HepG2 (cell line): Measurements from ENCODE around the gene APOC3. TPM values are rescaled to one million over a fixed set of nuclear protein-coding genes. Genes with fewer than 3 reads are reported as not detected.

Source experiments
- CCDC6 ChIP-seq: sonication (generic); formaldehyde crosslinking; IDR thresholded peaks from 2 replicates; pipeline ENCODE4 v1.8.1; 2022; ENCODE audit warnings: mild to moderate bottlenecking, missing genetic modification reagents, moderate library complexity
- E2F5 ChIP-seq: sonication (generic); formaldehyde crosslinking; conservative IDR thresholded peaks from 2 replicates; pipeline ENCODE4 v1.4.0; 2020; ENCODE audit warnings: missing genetic modification reagents
- HMG20B ChIP-seq: conservative IDR thresholded peaks from 2 replicates; pipeline ENCODE4 v1.6.1; 2016; ENCODE audit warnings: missing genetic modification reagents, missing compliant biosample characterization
- HOMEZ ChIP-seq: IDR thresholded peaks from 2 replicates; pipeline ENCODE4 v1.6.1; 2016; ENCODE audit warnings: low read depth
- MLXIP ChIP-seq: sonication (generic); formaldehyde crosslinking; IDR thresholded peaks from 2 replicates; pipeline ENCODE4 v1.9.0; 2021; ENCODE audit warnings: missing genetic modification reagents, borderline replicate concordance
- NCOA2 ChIP-seq: sonication (generic); formaldehyde crosslinking; IDR thresholded peaks from 2 replicates; pipeline ENCODE4 v1.8.0; 2022; ENCODE audit warnings: inconsistent platforms
- SALL1 ChIP-seq: sonication (generic); formaldehyde crosslinking; IDR thresholded peaks from 2 replicates; pipeline ENCODE4 v1.8.0; 2022; ENCODE audit warnings: mild to moderate bottlenecking, missing genetic modification reagents
- SRSF1 ChIP-seq: fragments of 200-400 bp; formaldehyde crosslinking; optimal IDR thresholded peaks from 2 replicates; pipeline ENCODE3; 2017; ENCODE audit warnings: mild to moderate bottlenecking, low read depth, low read length, moderate library complexity
- TCF7 ChIP-seq: sonication (generic); IDR thresholded peaks from 2 replicates; pipeline ENCODE4 v1.6.1; 2016; ENCODE audit warnings: antibody characterized with exemption, low read depth
- ZFX ChIP-seq: sonication (generic); formaldehyde crosslinking; IDR thresholded peaks from 2 replicates; pipeline ENCODE4 v1.4.0; 2020; ENCODE audit warnings: mild to moderate bottlenecking, low read depth, missing genetic modification reagents, moderate library complexity
- ZNF562 ChIP-seq: sonication (generic); formaldehyde crosslinking; IDR thresholded peaks from 2 replicates; pipeline ENCODE4 v1.8.0; 2022; ENCODE audit warnings: missing genetic modification reagents, borderline replicate concordance
- ZNF816 ChIP-seq: sonication (generic); formaldehyde crosslinking; IDR thresholded peaks from 2 replicates; pipeline ENCODE4 v1.8.0; 2022; ENCODE audit warnings: missing genetic modification reagents, mild to moderate bottlenecking, borderline replicate concordance
- polyA plus RNA-seq, 8 experiments: library from polyadenylated mRNA; depleted of rRNA in 3 of 8; stranded (reverse) in 7 of 8; unstranded in 1 of 8; fragments of >200 nt; fragmentation: Illumina TruSeq in 4 of 8; extraction: Trizol in 4 of 8; gene quantifications; 2 replicates each; pipeline versions ENCODE4 v1.2.1 to v1.2.3, GENCODE V29; 2011 to 2016; ENCODE audit warnings: low read depth in 4 of 8, missing spikeins in 1 of 8, mixed read lengths in 1 of 8; ENCODE audit not compliant: insufficient read depth in 1 of 8
- total RNA-seq, 5 experiments: library from RNA; depleted of rRNA; stranded (reverse); fragments of >200 nt; fragmentation: Illumina TruSeq; extraction: Trizol; gene quantifications; 2 replicates each; pipeline ENCODE4 v1.2.3, GENCODE V29; 2016; ENCODE audit warnings: low read depth in 1 of 5
- TF ChIP-seq, protein P1 (sequence below): sonication (generic); formaldehyde crosslinking; IDR thresholded peaks from 2 replicates; pipeline ENCODE4 v1.4.0; 2020; ENCODE audit warnings: missing genetic modification reagents, borderline replicate concordance
- TF ChIP-seq, protein P2 (sequence below): sonication (generic); formaldehyde crosslinking; IDR thresholded peaks from 2 replicates; pipeline ENCODE4 v1.4.0; 2020; ENCODE audit warnings: mild to moderate bottlenecking, missing genetic modification reagents, borderline replicate concordance

Gene APOC3
- total and polyA plus RNA-seq, 2 of the 13 experiments (the other 11 are each of a cell fraction or from before 2014, with no cell fraction given), result 314 to 687 TPM

DNA sequence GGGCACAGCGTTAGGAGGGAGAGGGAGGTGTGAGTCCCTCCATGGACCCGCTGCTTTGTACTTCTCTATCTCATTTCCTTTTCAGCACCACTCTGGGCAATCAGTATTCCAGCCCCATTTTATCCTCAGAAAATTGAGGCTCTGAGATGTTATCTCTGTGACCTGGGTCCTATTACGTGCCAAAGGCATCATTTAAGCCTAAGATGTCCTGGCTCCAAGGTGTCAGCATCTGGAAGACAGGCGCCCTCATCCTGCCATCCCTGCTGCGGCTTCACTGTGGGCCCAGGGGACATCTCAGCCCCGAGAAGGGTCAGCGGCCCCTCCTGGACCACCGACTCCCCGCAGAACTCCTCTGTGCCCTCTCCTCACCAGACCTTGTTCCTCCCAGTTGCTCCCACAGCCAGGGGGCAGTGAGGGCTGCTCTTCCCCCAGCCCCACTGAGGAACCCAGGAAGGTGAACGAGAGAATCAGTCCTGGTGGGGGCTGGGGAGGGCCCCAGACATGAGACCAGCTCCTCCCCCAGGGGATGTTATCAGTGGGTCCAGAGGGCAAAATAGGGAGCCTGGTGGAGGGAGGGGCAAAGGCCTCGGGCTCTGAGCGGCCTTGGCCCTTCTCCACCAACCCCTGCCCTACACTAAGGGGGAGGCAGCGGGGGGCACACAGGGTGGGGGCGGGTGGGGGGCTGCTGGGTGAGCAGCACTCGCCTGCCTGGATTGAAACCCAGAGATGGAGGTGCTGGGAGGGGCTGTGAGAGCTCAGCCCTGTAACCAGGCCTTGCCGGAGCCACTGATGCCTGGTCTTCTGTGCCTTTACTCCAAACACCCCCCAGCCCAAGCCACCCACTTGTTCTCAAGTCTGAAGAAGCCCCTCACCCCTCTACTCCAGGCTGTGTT is 829 bp upstream of the APOC3 start (continued):
- TF ChIP-seq, protein P1, sequence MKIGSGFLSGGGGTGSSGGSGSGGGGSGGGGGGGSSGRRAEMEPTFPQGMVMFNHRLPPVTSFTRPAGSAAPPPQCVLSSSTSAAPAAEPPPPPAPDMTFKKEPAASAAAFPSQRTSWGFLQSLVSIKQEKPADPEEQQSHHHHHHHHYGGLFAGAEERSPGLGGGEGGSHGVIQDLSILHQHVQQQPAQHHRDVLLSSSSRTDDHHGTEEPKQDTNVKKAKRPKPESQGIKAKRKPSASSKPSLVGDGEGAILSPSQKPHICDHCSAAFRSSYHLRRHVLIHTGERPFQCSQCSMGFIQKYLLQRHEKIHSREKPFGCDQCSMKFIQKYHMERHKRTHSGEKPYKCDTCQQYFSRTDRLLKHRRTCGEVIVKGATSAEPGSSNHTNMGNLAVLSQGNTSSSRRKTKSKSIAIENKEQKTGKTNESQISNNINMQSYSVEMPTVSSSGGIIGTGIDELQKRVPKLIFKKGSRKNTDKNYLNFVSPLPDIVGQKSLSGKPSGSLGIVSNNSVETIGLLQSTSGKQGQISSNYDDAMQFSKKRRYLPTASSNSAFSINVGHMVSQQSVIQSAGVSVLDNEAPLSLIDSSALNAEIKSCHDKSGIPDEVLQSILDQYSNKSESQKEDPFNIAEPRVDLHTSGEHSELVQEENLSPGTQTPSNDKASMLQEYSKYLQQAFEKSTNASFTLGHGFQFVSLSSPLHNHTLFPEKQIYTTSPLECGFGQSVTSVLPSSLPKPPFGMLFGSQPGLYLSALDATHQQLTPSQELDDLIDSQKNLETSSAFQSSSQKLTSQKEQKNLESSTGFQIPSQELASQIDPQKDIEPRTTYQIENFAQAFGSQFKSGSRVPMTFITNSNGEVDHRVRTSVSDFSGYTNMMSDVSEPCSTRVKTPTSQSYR (CRISPR knock-in tag), result peak; percentile 98
- TF ChIP-seq CCDC6 (CRISPR knock-in tag) (peak; percentile 54; the same call in 1 of the 2 replicates), SALL1 (peak; percentile 96), ZFX (CRISPR knock-in tag) (peak; percentile 10; the same call in 1 of the 2 replicates), ZNF816 (CRISPR knock-in tag) (0 out of 2 replicates have a peak, but pooled peaks have one; percentile 19), MLXIP (CRISPR knock-in tag) (peak; percentile 64; the same call in 1 of the 2 replicates), HMG20B (peak; percentile 76; the same call in 1 of the 2 replicates), NCOA2 (CRISPR knock-in tag) (peak; percentile 95), TCF7 (peak; percentile 42; the same call in 1 of the 2 replicates), SRSF1 (peak; percentile 99), HOMEZ (CRISPR knock-in tag) (no peak; the same call in 1 of the 2 replicates), ZNF562 (no peak), E2F5 (CRISPR knock-in tag) (no peak)
- TF ChIP-seq, protein P2, sequence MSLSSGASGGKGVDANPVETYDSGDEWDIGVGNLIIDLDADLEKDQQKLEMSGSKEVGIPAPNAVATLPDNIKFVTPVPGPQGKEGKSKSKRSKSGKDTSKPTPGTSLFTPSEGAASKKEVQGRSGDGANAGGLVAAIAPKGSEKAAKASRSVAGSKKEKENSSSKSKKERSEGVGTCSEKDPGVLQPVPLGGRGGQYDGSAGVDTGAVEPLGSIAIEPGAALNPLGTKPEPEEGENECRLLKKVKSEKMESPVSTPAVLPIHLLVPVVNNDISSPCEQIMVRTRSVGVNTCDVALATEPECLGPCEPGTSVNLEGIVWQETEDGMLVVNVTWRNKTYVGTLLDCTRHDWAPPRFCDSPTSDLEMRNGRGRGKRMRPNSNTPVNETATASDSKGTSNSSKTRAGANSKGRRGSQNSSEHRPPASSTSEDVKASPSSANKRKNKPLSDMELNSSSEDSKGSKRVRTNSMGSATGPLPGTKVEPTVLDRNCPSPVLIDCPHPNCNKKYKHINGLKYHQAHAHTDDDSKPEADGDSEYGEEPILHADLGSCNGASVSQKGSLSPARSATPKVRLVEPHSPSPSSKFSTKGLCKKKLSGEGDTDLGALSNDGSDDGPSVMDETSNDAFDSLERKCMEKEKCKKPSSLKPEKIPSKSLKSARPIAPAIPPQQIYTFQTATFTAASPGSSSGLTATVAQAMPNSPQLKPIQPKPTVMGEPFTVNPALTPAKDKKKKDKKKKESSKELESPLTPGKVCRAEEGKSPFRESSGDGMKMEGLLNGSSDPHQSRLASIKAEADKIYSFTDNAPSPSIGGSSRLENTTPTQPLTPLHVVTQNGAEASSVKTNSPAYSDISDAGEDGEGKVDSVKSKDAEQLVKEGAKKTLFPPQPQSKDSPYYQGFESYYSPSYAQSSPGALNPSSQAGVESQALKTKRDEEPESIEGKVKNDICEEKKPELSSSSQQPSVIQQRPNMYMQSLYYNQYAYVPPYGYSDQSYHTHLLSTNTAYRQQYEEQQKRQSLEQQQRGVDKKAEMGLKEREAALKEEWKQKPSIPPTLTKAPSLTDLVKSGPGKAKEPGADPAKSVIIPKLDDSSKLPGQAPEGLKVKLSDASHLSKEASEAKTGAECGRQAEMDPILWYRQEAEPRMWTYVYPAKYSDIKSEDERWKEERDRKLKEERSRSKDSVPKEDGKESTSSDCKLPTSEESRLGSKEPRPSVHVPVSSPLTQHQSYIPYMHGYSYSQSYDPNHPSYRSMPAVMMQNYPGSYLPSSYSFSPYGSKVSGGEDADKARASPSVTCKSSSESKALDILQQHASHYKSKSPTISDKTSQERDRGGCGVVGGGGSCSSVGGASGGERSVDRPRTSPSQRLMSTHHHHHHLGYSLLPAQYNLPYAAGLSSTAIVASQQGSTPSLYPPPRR (CRISPR knock-in tag), result peak; percentile 93
